Liver (tissue), 3 donors: Measurements from ENCODE around the gene SNX33.

Source experiments
- ATF3 ChIP-seq: IDR thresholded peaks from 2 replicates; pipeline ENCODE4 v1.6.1; 2016; ENCODE audit warnings: antibody characterized with exemption
- GABPA ChIP-seq, 2 donors: IDR thresholded peaks in 1 of 2; conservative IDR thresholded peaks in 1 of 2; 2 replicates each; pipeline ENCODE4 v1.6.1; 2016; ENCODE audit warnings: antibody characterized with exemption in 2 of 2, mild to moderate bottlenecking in 1 of 2, moderate library complexity in 1 of 2
- HNF4A ChIP-seq, 2 donors: conservative IDR thresholded peaks; 2 replicates each; pipeline ENCODE4 v1.6.1; 2016; ENCODE audit warnings: antibody characterized with exemption in 2 of 2, mild to moderate bottlenecking in 2 of 2
- JUND ChIP-seq, 2 donors: IDR thresholded peaks; 2 replicates each; pipeline ENCODE4 v1.6.1; 2016; ENCODE audit warnings: antibody characterized with exemption in 2 of 2
- MAX ChIP-seq: IDR thresholded peaks from 2 replicates; pipeline ENCODE4 v1.6.1; 2016; ENCODE audit warnings: antibody characterized with exemption
- NR2F2 ChIP-seq: IDR thresholded peaks from 2 replicates; pipeline ENCODE4 v1.6.1; 2016; ENCODE audit warnings: antibody characterized with exemption
- RAD21 ChIP-seq, 2 donors: IDR thresholded peaks; 2 replicates each; pipeline ENCODE4 v1.6.1; 2016; ENCODE audit warnings: antibody characterized with exemption in 2 of 2, mild to moderate bottlenecking in 2 of 2
- REST ChIP-seq: IDR thresholded peaks from 2 replicates; pipeline ENCODE4 v1.6.1; 2016; ENCODE audit warnings: antibody characterized with exemption, mild to moderate bottlenecking
- TAF1 ChIP-seq: conservative IDR thresholded peaks from 2 replicates; pipeline ENCODE4 v1.6.1; 2016; ENCODE audit warnings: antibody characterized with exemption, mild to moderate bottlenecking
- TF ChIP-seq, protein P1 (sequence below): fragments of 150-350 bp; IDR thresholded peaks from 2 replicates; pipeline ENCODE4 v1.5.1; 2017; ENCODE audit warnings: improper control_type of control experiment, low read depth, low read length; ENCODE audit not compliant: missing input control
- donor health status: healthy.
- donor health status: healthy.

DNA sequence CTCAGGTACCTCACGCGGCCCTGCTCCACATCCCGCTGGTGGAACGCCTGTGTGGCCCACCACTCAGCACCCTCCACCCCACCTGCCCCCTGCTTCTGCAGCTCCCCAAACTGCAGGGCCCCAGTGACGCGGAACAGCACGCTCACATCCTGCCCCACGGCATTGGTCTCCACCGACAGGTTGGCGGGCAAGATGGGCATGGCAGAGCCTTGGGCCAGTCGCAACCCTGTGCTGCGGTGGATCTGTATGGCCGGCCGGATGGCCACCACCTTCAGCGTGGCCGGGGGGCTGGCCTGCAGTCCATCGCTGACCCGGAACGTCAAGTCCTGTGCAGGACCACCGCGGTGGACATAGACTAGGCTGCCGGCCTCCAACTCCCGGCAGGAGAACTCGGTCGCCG lies 41.1 kb downstream of the SNX33 start:
- TF ChIP-seq, protein P1, sequence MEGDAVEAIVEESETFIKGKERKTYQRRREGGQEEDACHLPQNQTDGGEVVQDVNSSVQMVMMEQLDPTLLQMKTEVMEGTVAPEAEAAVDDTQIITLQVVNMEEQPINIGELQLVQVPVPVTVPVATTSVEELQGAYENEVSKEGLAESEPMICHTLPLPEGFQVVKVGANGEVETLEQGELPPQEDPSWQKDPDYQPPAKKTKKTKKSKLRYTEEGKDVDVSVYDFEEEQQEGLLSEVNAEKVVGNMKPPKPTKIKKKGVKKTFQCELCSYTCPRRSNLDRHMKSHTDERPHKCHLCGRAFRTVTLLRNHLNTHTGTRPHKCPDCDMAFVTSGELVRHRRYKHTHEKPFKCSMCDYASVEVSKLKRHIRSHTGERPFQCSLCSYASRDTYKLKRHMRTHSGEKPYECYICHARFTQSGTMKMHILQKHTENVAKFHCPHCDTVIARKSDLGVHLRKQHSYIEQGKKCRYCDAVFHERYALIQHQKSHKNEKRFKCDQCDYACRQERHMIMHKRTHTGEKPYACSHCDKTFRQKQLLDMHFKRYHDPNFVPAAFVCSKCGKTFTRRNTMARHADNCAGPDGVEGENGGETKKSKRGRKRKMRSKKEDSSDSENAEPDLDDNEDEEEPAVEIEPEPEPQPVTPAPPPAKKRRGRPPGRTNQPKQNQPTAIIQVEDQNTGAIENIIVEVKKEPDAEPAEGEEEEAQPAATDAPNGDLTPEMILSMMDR = no peak
- TF ChIP-seq GABPA (IDR thresholded peaks at IDR 0.05 in 1 of 2, conservative IDR thresholded peaks at IDR 0.05 in 1 of 2) (no peak), JUND (IDR thresholded peaks at IDR 0.05) (no peak), ATF3 (no peak), MAX (no peak), REST (no peak), NR2F2 (no peak), TAF1 (no peak), RAD21 (IDR thresholded peaks at IDR 0.05) (no peak), HNF4A (conservative IDR thresholded peaks at IDR 0.05) (no peak)
